Activated effector memory CD4-positive, alpha-beta T cell treated with Interleukin-2 at 50 U/mL for 16 hours (primary cell): ENCODE measurements around the gene ARID2.

ENCODE experiments used
- DNase-seq: peaks from one replicate; pipeline ENCODE4 v3.0.0-alpha.2; 2020

ARID2 gene

GRCh38 chr12:45773747-45774146, 44.2 kb downstream of the ARID2 start:
- no peak for DNase-seq

DNA sequence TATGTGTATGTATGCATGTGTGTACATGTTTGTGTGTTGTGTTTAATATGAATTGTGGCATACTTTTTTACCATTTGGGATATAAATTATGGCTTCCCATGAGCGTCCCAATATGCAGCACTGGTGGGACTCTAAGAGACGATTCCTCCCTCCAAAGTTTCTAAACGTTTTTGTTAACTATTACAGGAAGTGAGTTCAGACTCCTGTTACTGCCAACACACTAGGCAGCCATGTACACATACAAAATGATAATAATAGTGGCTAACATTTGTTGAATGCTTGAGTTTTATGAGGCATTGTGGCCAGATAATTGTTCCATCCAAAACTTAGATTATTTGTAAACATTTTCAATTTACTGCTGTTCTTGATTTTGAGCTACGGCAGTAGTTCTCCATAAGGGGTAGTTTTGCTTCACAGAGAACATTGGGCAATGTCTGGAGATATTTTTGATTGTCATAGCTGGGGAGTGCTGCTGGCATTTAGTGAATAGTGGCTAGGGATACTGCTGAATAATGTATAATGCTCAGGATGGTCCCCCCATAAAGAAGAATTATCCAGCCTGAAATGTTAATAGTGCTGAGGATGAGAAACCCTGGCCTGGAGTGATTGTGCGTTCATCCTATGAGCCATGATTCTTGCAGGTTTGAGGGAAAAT, 45.1 kb downstream of the ARID2 start:
- no peak for DNase-seq

GRCh38 chr12:45775465-45775864, 46.0 kb downstream of the ARID2 start:
- no peak for DNase-seq

DNA sequence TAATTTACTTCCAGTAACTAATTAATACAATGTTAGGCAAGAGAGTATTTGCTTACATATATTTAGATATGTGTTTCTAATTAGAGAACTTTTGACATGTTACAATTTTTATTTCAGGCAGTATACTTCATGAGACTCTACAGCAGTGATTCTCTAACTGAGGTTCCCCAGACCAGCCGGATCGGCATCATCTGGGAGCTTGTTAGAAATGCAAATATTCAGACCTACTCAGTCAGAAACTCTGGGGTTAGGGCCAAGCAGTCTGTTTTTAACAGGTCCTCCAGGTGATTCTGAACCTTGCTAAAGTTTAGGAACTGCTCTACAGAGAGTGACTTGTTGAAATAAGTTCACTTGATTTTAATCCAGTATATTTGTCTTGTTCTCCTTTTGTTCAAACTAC, 46.5 kb downstream of the ARID2 start:
- DNase-seq = no peak

- DNase-seq = no peak
These were observed 50.4 kb downstream of the ARID2 start for GRCh38 chr12:45779936-45780335.

GRCh38 chr12:45781080-45781479, 51.6 kb downstream of the ARID2 start:
- DNase-seq = no peak

DNA sequence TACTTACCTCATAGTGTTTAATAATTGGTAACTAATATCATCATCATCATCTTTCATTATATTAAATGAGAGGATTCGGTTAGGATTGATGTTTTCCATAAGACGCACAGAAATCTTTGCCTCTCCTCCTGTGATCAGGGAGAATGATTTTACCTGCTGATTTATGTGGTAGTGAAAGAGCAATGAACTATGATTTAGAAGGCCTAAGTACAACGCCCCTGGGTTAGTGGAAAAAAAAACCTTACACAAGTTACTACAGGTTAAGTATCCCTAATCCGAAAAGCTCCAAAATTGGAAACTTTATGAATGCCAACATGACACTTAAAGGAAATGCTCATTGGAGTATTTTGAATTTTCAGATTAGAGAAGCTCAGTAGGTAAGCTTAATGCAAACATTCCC, 55.8 kb downstream of the ARID2 start:
- DNase-seq = no peak

GRCh38 chr12:45789025-45789424, 59.5 kb downstream of the ARID2 start:
- no peak for DNase-seq

- DNase-seq = no peak
These were observed 64.9 kb downstream of the ARID2 start for GRCh38 chr12:45794422-45794821.

- no peak for DNase-seq
These were observed 72.1 kb downstream of the ARID2 start for GRCh38 chr12:45801625-45802024.

DNA sequence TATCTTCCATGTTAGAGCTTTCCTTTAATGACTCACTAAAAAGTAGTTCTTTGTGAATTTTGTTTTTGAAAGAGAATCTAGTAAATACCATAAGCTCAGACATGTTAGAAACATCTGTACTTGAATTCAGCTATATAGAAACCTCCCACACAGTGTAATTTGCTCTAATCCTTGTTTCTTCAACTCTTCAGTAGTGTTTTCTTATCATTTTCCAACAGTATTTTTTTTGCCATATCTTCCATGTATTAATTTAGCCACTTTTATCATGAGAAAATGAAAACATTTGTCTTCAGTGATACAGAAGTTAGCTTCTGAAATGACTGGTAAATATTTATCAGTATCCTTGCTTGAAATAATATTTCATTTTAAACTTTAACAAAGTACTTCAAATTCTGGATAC, 73.6 kb downstream of the ARID2 start:
- DNase-seq = no peak

DNA sequence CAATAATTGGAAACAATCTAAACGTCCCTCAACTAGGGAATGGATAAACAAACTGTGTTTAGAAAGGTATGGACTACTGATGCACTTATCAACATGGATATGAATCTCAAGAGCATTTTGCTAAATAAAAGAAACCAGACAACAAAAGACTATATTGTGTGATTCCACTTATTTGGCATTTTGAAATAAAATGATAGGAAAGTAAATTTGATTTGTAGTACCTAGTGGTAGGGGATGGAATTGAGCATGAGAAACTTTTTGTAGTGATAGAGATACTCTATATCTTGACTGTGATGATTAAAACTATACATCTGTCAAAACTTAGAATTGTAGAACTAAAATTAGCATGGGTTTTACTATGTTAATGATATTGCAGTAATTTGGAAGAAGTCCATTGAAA, 87.1 kb downstream of the ARID2 start:
- DNase-seq = no peak

DNA sequence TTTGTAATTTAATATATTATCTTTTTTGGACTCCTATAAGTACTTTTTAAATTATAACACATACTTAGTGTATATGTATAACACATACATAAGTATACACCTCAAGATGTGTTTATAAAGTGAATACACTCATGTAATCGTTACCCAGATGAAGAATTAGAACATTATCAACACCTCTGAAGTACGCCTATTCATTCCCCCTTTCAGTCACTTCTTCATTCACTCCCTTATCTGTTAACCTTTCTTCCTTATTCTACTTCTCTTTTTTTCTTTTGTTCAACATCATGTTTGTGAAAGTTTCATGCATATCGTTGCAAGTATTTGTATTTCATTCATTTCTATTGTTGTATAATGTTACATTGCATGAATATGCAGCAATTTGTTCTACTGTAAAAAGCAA, 98.5 kb downstream of the ARID2 start:
- DNase-seq = no peak

- DNase-seq = no peak
These were observed 98.9 kb downstream of the ARID2 start for GRCh38 chr12:45828402-45828801.

DNA sequence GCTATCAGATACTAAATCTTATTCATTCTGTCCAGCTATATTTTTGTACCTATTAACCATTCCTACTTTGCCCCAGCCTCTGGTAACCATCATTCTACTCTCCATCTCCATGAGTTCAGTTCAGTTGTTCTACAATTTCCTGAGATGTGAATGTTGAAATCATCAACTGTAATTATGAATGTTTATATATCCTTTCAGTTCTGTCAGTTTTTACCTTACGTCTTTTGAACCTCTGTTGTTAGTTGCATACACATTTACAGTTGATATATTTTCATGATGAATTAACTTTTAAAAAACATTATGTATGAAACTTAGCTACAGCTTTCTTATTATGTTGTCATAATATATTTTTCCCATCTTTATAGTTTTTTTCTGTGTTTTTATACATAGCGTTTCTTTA, 102.1 kb downstream of the ARID2 start:
- no peak for DNase-seq

GRCh38 chr12:45833401-45833800, 103.9 kb downstream of the ARID2 start:
- no peak for DNase-seq

- DNase-seq = no peak
These were observed 105.3 kb downstream of the ARID2 start for GRCh38 chr12:45834809-45835208.

DNA sequence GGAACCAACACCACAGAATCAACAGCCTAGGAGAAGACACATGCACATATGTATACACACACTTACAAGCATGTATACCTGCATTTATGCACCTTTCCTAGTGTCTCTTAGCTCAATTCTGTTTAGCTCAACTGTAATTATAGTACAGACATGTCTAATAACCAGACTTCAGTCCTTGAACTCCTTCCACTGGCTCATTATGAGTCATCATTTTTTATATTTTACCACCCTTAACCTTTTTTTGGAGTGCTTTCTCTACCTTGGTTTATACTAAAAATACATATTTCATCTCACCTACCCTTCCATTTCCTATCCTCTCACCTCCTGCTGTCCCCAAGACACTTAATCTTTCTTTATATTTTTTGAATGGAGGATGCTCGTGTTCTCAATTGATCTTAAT, 110.4 kb downstream of the ARID2 start:
- no peak for DNase-seq

GRCh38 chr12:45849289-45849688, 119.8 kb downstream of the ARID2 start:
- no peak for DNase-seq

DNA sequence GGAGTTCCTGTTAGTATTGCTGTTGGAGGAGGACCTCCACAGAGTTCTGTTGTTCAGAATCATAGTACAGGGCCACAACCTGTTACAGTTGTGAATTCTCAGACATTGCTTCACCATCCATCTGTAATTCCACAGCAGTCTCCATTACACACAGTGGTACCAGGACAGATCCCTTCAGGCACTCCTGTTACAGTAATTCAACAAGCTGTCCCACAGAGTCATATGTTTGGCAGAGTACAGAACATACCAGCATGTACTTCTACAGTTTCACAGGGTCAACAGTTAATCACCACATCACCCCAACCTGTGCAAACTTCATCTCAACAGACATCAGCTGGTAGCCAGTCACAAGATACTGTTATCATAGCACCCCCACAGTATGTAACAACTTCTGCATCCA, 120.8 kb downstream of the ARID2 start:
- DNase-seq = no peak

GRCh38 chr12:45852508-45852907, 123.0 kb downstream of the ARID2 start:
- DNase-seq = no peak

- no peak for DNase-seq
These were observed 124.0 kb downstream of the ARID2 start for GRCh38 chr12:45853550-45853949.

GRCh38 chr12:45863332-45863731, 133.8 kb downstream of the ARID2 start:
- DNase-seq = no peak

DNA sequence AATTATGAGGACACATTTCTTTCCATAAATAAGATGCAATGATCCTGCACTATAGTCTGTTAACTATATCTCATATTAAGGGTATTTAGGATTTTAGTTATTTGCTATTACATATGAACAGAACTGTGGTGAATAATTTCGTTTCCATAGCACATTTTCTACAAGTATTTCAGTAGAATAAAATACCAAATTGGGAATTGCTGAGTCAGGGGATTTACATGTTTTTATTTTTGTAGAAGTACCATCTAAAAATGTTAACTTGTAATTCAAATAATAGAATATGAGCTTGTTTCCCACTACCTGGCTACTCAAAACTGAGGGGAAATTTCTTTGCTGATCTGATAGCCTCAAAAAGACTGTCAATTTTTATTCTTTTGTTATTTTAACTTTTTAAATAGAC, 136.8 kb downstream of the ARID2 start:
- DNase-seq = no peak

GRCh38 chr12:45872446-45872845, 142.9 kb downstream of the ARID2 start:
- DNase-seq = no peak

- no peak for DNase-seq
These were observed 147.6 kb downstream of the ARID2 start for GRCh38 chr12:45877069-45877468.
